MM.1S (cell line): Measurements from ENCODE around the gene KIF18B.

Experiments
- DNase-seq: peaks from one replicate; pipeline ENCODE4 v3.0.0-alpha.2; 2015
- H2AFZ ChIP-seq: fragments of 300-600 bp; sonication (generic); 2 replicates; pipeline ENCODE4 v1.6.0; 2016; ENCODE audit warnings: antibody characterized with exemption, low read length
- H3F3A ChIP-seq: fragments of 300-600 bp; sonication (generic); 2 replicates; pipeline ENCODE4 v1.6.1; 2016; ENCODE audit warnings: mild to moderate bottlenecking, antibody characterized with exemption, low read length, moderate library complexity, mixed read lengths; ENCODE audit not compliant: insufficient read depth
- H3K27ac ChIP-seq: fragments of 300-600 bp; sonication (generic); 2 replicates; pipeline ENCODE4 v1.5.1; 2016; ENCODE audit warnings: mild to moderate bottlenecking, low read length
- H3K27me3 ChIP-seq: fragments of 300-600 bp; sonication (generic); replicated peaks from 2 replicates; pipeline ENCODE4 v1.6.0; 2016; ENCODE audit warnings: low read length; ENCODE audit not compliant: insufficient read depth
- H3K36me3 ChIP-seq: fragments of 300-600 bp; sonication (generic); replicated peaks from 2 replicates; pipeline ENCODE4 v1.6.1; 2016; ENCODE audit warnings: mild to moderate bottlenecking, low read length, mixed read lengths; ENCODE audit not compliant: insufficient read depth
- H3K4me1 ChIP-seq: fragments of 300-600 bp; sonication (generic); 2 replicates; pipeline ENCODE4 v1.6.1; 2016; ENCODE audit warnings: low read length, mixed read lengths
- H3K4me2 ChIP-seq: fragments of 300-600 bp; sonication (generic); 2 replicates; pipeline ENCODE4 v1.6.0; 2016; ENCODE audit warnings: low read depth, low read length
- H3K4me3 ChIP-seq: fragments of 300-600 bp; sonication (generic); 2 replicates; pipeline ENCODE4 v1.5.1; 2016; ENCODE audit warnings: low read length, mixed read lengths
- H3K79me2 ChIP-seq: fragments of 300-600 bp; sonication (generic); 2 replicates; pipeline ENCODE4 v1.6.1; 2016; ENCODE audit warnings: mixed run types, low read length, mixed read lengths
- H3K9ac ChIP-seq: fragments of 300-600 bp; sonication (generic); 2 replicates; pipeline ENCODE4 v1.6.1; 2016; ENCODE audit warnings: low read length, mixed read lengths
- H3K9me2 ChIP-seq: fragments of 300-600 bp; sonication (generic); replicated peaks from 2 replicates; pipeline ENCODE4 v1.6.1; 2016; ENCODE audit warnings: mild to moderate bottlenecking, low read length, mixed read lengths; ENCODE audit not compliant: insufficient read depth
- H3K9me3 ChIP-seq: fragments of 300-600 bp; sonication (generic); replicated peaks from 2 replicates; pipeline ENCODE4 v1.6.1; 2016; ENCODE audit warnings: mild to moderate bottlenecking, low read length, mixed read lengths; ENCODE audit not compliant: insufficient read depth
- H4K20me1 ChIP-seq: fragments of 300-600 bp; sonication (generic); 2 replicates; pipeline ENCODE4 v1.6.1; 2016; ENCODE audit warnings: mild to moderate bottlenecking, low read length, moderate library complexity, mixed read lengths; ENCODE audit not compliant: insufficient read depth
- EZH2 ChIP-seq: fragments of 300-600 bp; sonication (generic); optimal IDR thresholded peaks from 2 replicates; pipeline ENCODE3; 2017; ENCODE audit warnings: low read depth, mild to moderate bottlenecking, antibody characterized with exemption, low read length, mixed read lengths
- EZH2phosphoT487 ChIP-seq: fragments of 300-600 bp; sonication (generic); IDR thresholded peaks from 2 replicates; pipeline ENCODE4 v1.6.1; 2018; ENCODE audit warnings: antibody characterized with exemption, low read length
- TF ChIP-seq, protein P1 (sequence below): fragments of 300-600 bp; sonication (generic); IDR thresholded peaks from 2 replicates; pipeline ENCODE4 v1.5.1; 2016; ENCODE audit warnings: antibody characterized with exemption, low read length, mixed read lengths

Gene KIF18B

GRCh38 chr17:44921122-44921882 lies 26.3 kb downstream of the KIF18B start:
- Histone ChIP-seq H3K4me1 (no peaks in the 10 kb centered on the region), H3K9ac (no peak overlapping the region), H3K27ac (no peak overlapping the region), H4K20me1 (no peaks in the 10 kb centered on the region), H3K4me2 (no peak overlapping the region), H3K9me2 (no peaks in the 10 kb centered on the region), H3K27me3 (peaks cover 14% of the 10 kb centered on the region; the same call in 1 of the 2 replicates), H3K9me3 (no peaks in the 10 kb centered on the region), H2AFZ (no peak overlapping the region), H3K79me2 (no peaks in the 10 kb centered on the region), H3K4me3 (no peak overlapping the region), H3K36me3 (no peaks in the 10 kb centered on the region), H3F3A (peaks cover 8% of the 10 kb centered on the region)
- TF ChIP-seq, protein P1, sequence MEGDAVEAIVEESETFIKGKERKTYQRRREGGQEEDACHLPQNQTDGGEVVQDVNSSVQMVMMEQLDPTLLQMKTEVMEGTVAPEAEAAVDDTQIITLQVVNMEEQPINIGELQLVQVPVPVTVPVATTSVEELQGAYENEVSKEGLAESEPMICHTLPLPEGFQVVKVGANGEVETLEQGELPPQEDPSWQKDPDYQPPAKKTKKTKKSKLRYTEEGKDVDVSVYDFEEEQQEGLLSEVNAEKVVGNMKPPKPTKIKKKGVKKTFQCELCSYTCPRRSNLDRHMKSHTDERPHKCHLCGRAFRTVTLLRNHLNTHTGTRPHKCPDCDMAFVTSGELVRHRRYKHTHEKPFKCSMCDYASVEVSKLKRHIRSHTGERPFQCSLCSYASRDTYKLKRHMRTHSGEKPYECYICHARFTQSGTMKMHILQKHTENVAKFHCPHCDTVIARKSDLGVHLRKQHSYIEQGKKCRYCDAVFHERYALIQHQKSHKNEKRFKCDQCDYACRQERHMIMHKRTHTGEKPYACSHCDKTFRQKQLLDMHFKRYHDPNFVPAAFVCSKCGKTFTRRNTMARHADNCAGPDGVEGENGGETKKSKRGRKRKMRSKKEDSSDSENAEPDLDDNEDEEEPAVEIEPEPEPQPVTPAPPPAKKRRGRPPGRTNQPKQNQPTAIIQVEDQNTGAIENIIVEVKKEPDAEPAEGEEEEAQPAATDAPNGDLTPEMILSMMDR, result no peak
- TF ChIP-seq EZH2, result no peak
- no peak for TF ChIP-seq EZH2phosphoT487
- DNase-seq, result no peak

- Histone ChIP-seq H3K9me3 (no peaks in the 10 kb centered on the region), H3K79me2 (no peaks in the 10 kb centered on the region), H3K27me3 (peaks cover 14% of the 10 kb centered on the region), H3F3A (peaks cover 5% of the 10 kb centered on the region), H2AFZ (no peak overlapping the region), H3K9ac (no peak overlapping the region), H3K4me2 (peak overlapping the region; percentile 16; the same call in 1 of the 2 replicates), H3K27ac (no peak overlapping the region), H3K4me1 (no peaks in the 10 kb centered on the region), H3K9me2 (no peaks in the 10 kb centered on the region), H3K4me3 (no peak overlapping the region), H3K36me3 (no peaks in the 10 kb centered on the region), H4K20me1 (no peaks in the 10 kb centered on the region)
- TF ChIP-seq EZH2 (no peak), EZH2phosphoT487 (no peak)
- TF ChIP-seq, protein P1, result no peak
- DNase-seq, result no peak
Measured at GRCh38 chr17:44920565-44920940, 27.0 kb downstream of the KIF18B start.

GRCh38 chr17:44919885-44920564 lies 27.5 kb downstream of the KIF18B start:
- TF ChIP-seq EZH2phosphoT487, result no peak
- TF ChIP-seq, protein P1, result peak; percentile 88
- H3K4me1 ChIP-seq, result no peaks in the 10 kb centered on the region
- no peaks in the 10 kb centered on the region for H3K9me3 ChIP-seq
- no peaks in the 10 kb centered on the region for H3K9me2 ChIP-seq
- H2AFZ ChIP-seq, result no peak overlapping the region
- H3K9ac ChIP-seq, result no peak overlapping the region
- no peaks in the 10 kb centered on the region for H3K36me3 ChIP-seq
- DNase-seq, result peak; percentile 80
- no peaks in the 10 kb centered on the region for H4K20me1 ChIP-seq
- H3F3A ChIP-seq, result peaks cover 5% of the 10 kb centered on the region
- no peaks in the 10 kb centered on the region for H3K79me2 ChIP-seq
- H3K4me2 ChIP-seq, result peak overlapping the region; percentile 16; the same call in 1 of the 2 replicates
- H3K4me3 ChIP-seq, result no peak overlapping the region
- H3K27me3 ChIP-seq, result peaks cover 20% of the 10 kb centered on the region
- H3K27ac ChIP-seq, result no peak overlapping the region
